K562 (cell line): ENCODE data around the gene JUND. TPM values are rescaled to one million over a fixed set of nuclear protein-coding genes. Genes with fewer than 3 reads are reported as not detected.

Experiments
- DMBX1 ChIP-seq: fragments of 250-450 bp; sonication (Bioruptor Pico); IDR thresholded peaks from 2 replicates; pipeline ENCODE4 v1.8.0; 2022; ENCODE audit warnings: inconsistent platforms, mild to moderate bottlenecking, moderate library complexity, borderline replicate concordance
- FOXJ3 ChIP-seq: sonication (generic); formaldehyde crosslinking; IDR thresholded peaks from 2 replicates; pipeline ENCODE4 v1.4.0; 2020; ENCODE audit warnings: mild to moderate bottlenecking, missing genetic modification reagents
- HDAC2 ChIP-seq: fragments of 450-650 bp; IDR thresholded peaks from 2 replicates; pipeline ENCODE4 v1.6.1; 2016; ENCODE audit warnings: mild to moderate bottlenecking
- ILF3 ChIP-seq: fragments of 450-650 bp; IDR thresholded peaks from 2 replicates; pipeline ENCODE4 v1.6.1; 2018; ENCODE audit warnings: antibody characterized with exemption, mild to moderate bottlenecking, moderate library complexity, borderline replicate concordance
- MAZ ChIP-seq, 2 experiments: fragments of 450-650 bp in 1 of 2; sonication (generic) in 1 of 2; formaldehyde crosslinking; IDR thresholded peaks in 1 of 2; conservative IDR thresholded peaks in 1 of 2; 2 replicates each; pipeline versions ENCODE4 v1.4.0 to v1.5.0; 2020; ENCODE audit warnings: mild to moderate bottlenecking in 1 of 2, missing genetic modification reagents in 1 of 2
- MXI1 ChIP-seq: IDR thresholded peaks from 2 replicates; pipeline ENCODE4 v1.6.1; 2011; ENCODE audit warnings: low read depth, mild to moderate bottlenecking, improper control_type of control experiment, low read length
- NR1H2 ChIP-seq: sonication (generic); formaldehyde crosslinking; IDR thresholded peaks from 2 replicates; pipeline ENCODE4 v1.4.0; 2020; ENCODE audit warnings: mild to moderate bottlenecking, missing genetic modification reagents
- RBFOX2 ChIP-seq: fragments of 200-400 bp; formaldehyde crosslinking; IDR thresholded peaks from 2 replicates; pipeline ENCODE4 v1.6.1; 2017; ENCODE audit warnings: low read depth, mild to moderate bottlenecking, low read length, moderate library complexity
- ZNF143 ChIP-seq: sonication (generic); formaldehyde crosslinking; IDR thresholded peaks from 2 replicates; pipeline ENCODE4 v1.9.0; 2022; ENCODE audit warnings: mild to moderate bottlenecking, missing genetic modification reagents
- polyA plus RNA-seq, 8 experiments: library from polyadenylated mRNA; depleted of rRNA in 4 of 8; stranded (reverse) in 5 of 8; unstranded in 3 of 8; fragments of >200 nt; fragmentation: Nextera tagmentation in 2 of 8; fragmentation: Illumina TruSeq in 1 of 8; extraction: Ambion mirVana in 2 of 8; extraction: Trizol in 1 of 8; gene quantifications; 2 replicates each; pipeline versions ENCODE4 v1.2.1 to v1.2.3, GENCODE V29; 2011 to 2014; ENCODE audit warnings: inconsistent platforms in 1 of 8, missing spikeins in 1 of 8
- total RNA-seq, 7 experiments: library from RNA; depleted of rRNA in 6 of 7; stranded (reverse); fragments of >200 nt in 6 of 7; fragmentation: Illumina TruSeq in 2 of 7; extraction: Trizol in 2 of 7; gene quantifications; 2 replicates each; pipeline versions ENCODE4 v1.2.1 to v1.2.3, GENCODE V29; 2011 to 2021; ENCODE audit warnings: low replicate concordance in 1 of 7
- TF ChIP-seq, protein P1 (sequence below): fragments of 450-650 bp; IDR thresholded peaks from 2 replicates; pipeline ENCODE4 v1.6.1; 2016; ENCODE audit warnings: mild to moderate bottlenecking, moderate library complexity
- TF ChIP-seq, protein P2 (sequence below): sonication (generic); formaldehyde crosslinking; IDR thresholded peaks from 2 replicates; pipeline ENCODE4 v1.8.0; 2022; ENCODE audit warnings: mild to moderate bottlenecking, missing genetic modification reagents
- TF ChIP-seq, protein P3 (sequence below): sonication (generic); formaldehyde crosslinking; IDR thresholded peaks from 2 replicates; pipeline ENCODE4 v1.8.1; 2022; ENCODE audit warnings: missing genetic modification reagents
- TF ChIP-seq, protein P4 (sequence below): fragments of 250-450 bp; sonication (Bioruptor Pico); IDR thresholded peaks from 2 replicates; pipeline ENCODE4 v1.9.0; 2021; ENCODE audit warnings: mild to moderate bottlenecking

The JUND gene
- total and polyA plus RNA-seq, 9 of the 15 experiments (the other 6 are each of a cell fraction or from before 2014, with no cell fraction given): 6.4 to 286 (median 42.3) TPM

DNA sequence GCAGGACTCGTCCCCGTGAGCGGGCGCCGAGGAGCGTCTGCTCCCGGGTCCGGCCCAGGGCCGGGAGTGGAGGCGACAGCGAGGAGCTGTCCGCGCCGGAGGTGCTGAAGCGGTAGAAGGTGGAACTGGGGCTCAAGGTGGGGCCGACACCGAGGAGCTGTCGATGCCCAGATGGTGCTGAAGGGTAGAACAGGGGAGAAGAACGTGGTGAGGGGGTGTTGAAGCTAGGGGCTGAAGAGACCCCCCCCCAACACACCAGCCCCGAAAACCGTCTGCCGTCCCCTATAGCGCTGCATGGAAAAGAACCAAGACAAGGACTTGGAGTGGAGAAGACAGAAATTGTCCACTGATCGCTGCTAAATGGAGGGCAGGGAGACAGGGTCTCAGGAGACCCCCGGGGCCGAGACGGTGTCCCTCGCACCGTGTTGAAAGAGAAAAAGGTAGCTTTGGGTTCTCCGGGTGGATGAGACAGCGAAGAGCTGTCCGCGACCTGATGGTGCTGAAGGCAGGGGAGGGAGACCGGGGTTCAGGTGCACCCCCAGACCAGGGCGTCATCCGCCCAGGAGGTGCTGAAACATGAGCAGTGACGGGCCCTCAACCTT lies 48.1 kb downstream of the JUND start (continued):
- TF ChIP-seq, protein P1, sequence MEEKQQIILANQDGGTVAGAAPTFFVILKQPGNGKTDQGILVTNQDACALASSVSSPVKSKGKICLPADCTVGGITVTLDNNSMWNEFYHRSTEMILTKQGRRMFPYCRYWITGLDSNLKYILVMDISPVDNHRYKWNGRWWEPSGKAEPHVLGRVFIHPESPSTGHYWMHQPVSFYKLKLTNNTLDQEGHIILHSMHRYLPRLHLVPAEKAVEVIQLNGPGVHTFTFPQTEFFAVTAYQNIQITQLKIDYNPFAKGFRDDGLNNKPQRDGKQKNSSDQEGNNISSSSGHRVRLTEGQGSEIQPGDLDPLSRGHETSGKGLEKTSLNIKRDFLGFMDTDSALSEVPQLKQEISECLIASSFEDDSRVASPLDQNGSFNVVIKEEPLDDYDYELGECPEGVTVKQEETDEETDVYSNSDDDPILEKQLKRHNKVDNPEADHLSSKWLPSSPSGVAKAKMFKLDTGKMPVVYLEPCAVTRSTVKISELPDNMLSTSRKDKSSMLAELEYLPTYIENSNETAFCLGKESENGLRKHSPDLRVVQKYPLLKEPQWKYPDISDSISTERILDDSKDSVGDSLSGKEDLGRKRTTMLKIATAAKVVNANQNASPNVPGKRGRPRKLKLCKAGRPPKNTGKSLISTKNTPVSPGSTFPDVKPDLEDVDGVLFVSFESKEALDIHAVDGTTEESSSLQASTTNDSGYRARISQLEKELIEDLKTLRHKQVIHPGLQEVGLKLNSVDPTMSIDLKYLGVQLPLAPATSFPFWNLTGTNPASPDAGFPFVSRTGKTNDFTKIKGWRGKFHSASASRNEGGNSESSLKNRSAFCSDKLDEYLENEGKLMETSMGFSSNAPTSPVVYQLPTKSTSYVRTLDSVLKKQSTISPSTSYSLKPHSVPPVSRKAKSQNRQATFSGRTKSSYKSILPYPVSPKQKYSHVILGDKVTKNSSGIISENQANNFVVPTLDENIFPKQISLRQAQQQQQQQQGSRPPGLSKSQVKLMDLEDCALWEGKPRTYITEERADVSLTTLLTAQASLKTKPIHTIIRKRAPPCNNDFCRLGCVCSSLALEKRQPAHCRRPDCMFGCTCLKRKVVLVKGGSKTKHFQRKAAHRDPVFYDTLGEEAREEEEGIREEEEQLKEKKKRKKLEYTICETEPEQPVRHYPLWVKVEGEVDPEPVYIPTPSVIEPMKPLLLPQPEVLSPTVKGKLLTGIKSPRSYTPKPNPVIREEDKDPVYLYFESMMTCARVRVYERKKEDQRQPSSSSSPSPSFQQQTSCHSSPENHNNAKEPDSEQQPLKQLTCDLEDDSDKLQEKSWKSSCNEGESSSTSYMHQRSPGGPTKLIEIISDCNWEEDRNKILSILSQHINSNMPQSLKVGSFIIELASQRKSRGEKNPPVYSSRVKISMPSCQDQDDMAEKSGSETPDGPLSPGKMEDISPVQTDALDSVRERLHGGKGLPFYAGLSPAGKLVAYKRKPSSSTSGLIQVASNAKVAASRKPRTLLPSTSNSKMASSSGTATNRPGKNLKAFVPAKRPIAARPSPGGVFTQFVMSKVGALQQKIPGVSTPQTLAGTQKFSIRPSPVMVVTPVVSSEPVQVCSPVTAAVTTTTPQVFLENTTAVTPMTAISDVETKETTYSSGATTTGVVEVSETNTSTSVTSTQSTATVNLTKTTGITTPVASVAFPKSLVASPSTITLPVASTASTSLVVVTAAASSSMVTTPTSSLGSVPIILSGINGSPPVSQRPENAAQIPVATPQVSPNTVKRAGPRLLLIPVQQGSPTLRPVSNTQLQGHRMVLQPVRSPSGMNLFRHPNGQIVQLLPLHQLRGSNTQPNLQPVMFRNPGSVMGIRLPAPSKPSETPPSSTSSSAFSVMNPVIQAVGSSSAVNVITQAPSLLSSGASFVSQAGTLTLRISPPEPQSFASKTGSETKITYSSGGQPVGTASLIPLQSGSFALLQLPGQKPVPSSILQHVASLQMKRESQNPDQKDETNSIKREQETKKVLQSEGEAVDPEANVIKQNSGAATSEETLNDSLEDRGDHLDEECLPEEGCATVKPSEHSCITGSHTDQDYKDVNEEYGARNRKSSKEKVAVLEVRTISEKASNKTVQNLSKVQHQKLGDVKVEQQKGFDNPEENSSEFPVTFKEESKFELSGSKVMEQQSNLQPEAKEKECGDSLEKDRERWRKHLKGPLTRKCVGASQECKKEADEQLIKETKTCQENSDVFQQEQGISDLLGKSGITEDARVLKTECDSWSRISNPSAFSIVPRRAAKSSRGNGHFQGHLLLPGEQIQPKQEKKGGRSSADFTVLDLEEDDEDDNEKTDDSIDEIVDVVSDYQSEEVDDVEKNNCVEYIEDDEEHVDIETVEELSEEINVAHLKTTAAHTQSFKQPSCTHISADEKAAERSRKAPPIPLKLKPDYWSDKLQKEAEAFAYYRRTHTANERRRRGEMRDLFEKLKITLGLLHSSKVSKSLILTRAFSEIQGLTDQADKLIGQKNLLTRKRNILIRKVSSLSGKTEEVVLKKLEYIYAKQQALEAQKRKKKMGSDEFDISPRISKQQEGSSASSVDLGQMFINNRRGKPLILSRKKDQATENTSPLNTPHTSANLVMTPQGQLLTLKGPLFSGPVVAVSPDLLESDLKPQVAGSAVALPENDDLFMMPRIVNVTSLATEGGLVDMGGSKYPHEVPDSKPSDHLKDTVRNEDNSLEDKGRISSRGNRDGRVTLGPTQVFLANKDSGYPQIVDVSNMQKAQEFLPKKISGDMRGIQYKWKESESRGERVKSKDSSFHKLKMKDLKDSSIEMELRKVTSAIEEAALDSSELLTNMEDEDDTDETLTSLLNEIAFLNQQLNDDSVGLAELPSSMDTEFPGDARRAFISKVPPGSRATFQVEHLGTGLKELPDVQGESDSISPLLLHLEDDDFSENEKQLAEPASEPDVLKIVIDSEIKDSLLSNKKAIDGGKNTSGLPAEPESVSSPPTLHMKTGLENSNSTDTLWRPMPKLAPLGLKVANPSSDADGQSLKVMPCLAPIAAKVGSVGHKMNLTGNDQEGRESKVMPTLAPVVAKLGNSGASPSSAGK: no peak
- TF ChIP-seq MXI1 (peak; percentile 47; the same call in 1 of the 2 replicates), DMBX1 (CRISPR knock-in tag) (peak; percentile 84; the same call in 1 of the 2 replicates), ZNF143 (CRISPR knock-in tag) (no peak), NR1H2 (no peak), ILF3 (no peak), HDAC2 (peak; percentile 96), MAZ (CRISPR knock-in tag; conservative IDR thresholded peaks at IDR 0.05 in 1 of 2, IDR thresholded peaks at IDR 0.05 in 1 of 2) (peak; percentile 58 to 92; a peak in 3 of 4 replicates), FOXJ3 (CRISPR knock-in tag) (no peak), RBFOX2 (no peak)
- TF ChIP-seq, protein P2, sequence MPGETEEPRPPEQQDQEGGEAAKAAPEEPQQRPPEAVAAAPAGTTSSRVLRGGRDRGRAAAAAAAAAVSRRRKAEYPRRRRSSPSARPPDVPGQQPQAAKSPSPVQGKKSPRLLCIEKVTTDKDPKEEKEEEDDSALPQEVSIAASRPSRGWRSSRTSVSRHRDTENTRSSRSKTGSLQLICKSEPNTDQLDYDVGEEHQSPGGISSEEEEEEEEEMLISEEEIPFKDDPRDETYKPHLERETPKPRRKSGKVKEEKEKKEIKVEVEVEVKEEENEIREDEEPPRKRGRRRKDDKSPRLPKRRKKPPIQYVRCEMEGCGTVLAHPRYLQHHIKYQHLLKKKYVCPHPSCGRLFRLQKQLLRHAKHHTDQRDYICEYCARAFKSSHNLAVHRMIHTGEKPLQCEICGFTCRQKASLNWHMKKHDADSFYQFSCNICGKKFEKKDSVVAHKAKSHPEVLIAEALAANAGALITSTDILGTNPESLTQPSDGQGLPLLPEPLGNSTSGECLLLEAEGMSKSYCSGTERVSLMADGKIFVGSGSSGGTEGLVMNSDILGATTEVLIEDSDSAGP (CRISPR knock-in tag): no peak
- TF ChIP-seq, protein P3, sequence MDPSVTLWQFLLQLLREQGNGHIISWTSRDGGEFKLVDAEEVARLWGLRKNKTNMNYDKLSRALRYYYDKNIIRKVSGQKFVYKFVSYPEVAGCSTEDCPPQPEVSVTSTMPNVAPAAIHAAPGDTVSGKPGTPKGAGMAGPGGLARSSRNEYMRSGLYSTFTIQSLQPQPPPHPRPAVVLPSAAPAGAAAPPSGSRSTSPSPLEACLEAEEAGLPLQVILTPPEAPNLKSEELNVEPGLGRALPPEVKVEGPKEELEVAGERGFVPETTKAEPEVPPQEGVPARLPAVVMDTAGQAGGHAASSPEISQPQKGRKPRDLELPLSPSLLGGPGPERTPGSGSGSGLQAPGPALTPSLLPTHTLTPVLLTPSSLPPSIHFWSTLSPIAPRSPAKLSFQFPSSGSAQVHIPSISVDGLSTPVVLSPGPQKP (CRISPR knock-in tag): no peak
- TF ChIP-seq, protein P4, sequence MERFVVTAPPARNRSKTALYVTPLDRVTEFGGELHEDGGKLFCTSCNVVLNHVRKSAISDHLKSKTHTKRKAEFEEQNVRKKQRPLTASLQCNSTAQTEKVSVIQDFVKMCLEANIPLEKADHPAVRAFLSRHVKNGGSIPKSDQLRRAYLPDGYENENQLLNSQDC: no peak
